Right lobe of liver (tissue), 4 donors: ENCODE data around the gene FGF21.

Source experiments
- POLR2A ChIP-seq: fragments of 450-650 bp; IDR thresholded peaks from one replicate; pipeline ENCODE4 v1.6.1; 2017; ENCODE audit warnings: antibody characterized with exemption, mild to moderate bottlenecking
- TF ChIP-seq, protein P1 (sequence below), 4 donors: fragments of 200-600 bp in 3 of 4; fragments of 450-650 bp in 1 of 4; IDR thresholded peaks; one replicate each; pipeline versions ENCODE4 v1.5.1 to v1.8.0; 2016 to 2022; ENCODE audit warnings: antibody characterized with exemption in 4 of 4, mild to moderate bottlenecking in 2 of 4
- donor health status: DM: no; HTN: no; CAD: no.
- donor health status: DM: no; HTN: no; CAD: no.
- donor health status: DM: no; HTN: yes; CAD: no.

DNA sequence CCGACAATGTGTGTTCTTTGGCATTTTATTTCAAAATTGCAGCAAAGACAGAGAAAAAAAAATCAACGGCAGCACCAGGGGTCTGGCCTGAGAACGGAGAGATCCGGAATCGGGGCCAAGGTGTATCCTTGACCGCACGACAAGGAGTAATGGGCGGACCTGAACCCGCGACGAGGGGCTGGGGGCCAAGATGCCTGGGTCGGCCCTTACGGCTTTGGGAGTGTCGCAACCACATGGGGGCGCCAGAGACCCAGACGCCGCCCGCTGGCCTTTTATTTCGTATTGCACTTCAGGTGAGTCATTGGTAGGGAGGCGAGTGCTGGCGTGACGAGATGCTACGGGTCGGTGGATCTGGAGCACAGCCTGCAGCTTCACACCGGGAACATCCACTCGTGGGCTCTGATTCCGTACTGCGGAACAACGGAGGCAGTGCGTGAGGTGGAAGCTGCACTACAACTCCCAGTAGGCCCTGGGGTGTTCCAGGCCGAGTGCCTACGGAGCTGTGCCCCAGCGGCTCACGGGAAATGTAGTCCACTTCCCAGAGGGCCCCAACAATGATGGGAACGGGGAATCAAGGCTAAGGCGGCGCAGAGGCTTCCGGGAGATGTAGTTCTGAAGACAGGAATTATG is 39.8 kb downstream of the FGF21 start:
- TF ChIP-seq, protein P1, sequence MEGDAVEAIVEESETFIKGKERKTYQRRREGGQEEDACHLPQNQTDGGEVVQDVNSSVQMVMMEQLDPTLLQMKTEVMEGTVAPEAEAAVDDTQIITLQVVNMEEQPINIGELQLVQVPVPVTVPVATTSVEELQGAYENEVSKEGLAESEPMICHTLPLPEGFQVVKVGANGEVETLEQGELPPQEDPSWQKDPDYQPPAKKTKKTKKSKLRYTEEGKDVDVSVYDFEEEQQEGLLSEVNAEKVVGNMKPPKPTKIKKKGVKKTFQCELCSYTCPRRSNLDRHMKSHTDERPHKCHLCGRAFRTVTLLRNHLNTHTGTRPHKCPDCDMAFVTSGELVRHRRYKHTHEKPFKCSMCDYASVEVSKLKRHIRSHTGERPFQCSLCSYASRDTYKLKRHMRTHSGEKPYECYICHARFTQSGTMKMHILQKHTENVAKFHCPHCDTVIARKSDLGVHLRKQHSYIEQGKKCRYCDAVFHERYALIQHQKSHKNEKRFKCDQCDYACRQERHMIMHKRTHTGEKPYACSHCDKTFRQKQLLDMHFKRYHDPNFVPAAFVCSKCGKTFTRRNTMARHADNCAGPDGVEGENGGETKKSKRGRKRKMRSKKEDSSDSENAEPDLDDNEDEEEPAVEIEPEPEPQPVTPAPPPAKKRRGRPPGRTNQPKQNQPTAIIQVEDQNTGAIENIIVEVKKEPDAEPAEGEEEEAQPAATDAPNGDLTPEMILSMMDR (IDR thresholded peaks at IDR 0.05): peak; percentile 96 to 99 (median 98)
- no peak for TF ChIP-seq POLR2A
